CD4-positive, CD25-positive, alpha-beta regulatory T cell (primary cell): Measurements from ENCODE around the gene PNPT1. TPM values are rescaled to one million over a fixed set of nuclear protein-coding genes. Genes with fewer than 3 reads are reported as not detected.

Source experiments
- ATAC-seq, 2 donors: fragments of 150-1000 bp; cut with Tn5 transposase; one replicate each; pipeline ENCODE4 v1.10.0; 2021; ENCODE audit warnings: low read depth in 2 of 2, moderate number of reproducible peaks in 2 of 2, moderate library complexity in 1 of 2
- DNase-seq, 3 donors: peaks; one replicate each; pipeline versions ENCODE4 v3.0.0 to v3.0.0-alpha.2; 2012 to 2022; ENCODE audit warnings: mixed read lengths in 1 of 3
- H3K27ac ChIP-seq: one replicate; pipeline ENCODE4 v1.7.0; 2013; ENCODE audit warnings: mild to moderate bottlenecking, low read length; ENCODE audit not compliant: insufficient read depth, poor library complexity, severe bottlenecking
- H3K27me3 ChIP-seq: one replicate; pipeline ENCODE4 v1.7.0; 2013; ENCODE audit warnings: low read length; ENCODE audit not compliant: control insufficient read depth, insufficient read depth
- H3K36me3 ChIP-seq: one replicate; pipeline ENCODE4 v1.7.0; 2013; ENCODE audit warnings: mild to moderate bottlenecking, low read length, moderate library complexity; ENCODE audit not compliant: control insufficient read depth, insufficient read depth
- H3K4me1 ChIP-seq: 2 replicates; pipeline ENCODE4 v1.7.0; 2013; ENCODE audit warnings: mild to moderate bottlenecking, low read length; ENCODE audit not compliant: insufficient read depth, control insufficient read depth, poor library complexity, severe bottlenecking
- H3K4me3 ChIP-seq: one replicate; pipeline ENCODE4 v1.7.0; 2013; ENCODE audit warnings: low read depth, mild to moderate bottlenecking, low read length, moderate library complexity
- H3K9me3 ChIP-seq, 2 experiments: 1 replicate in 1 of 2; 2 replicates in 1 of 2; pipeline ENCODE4 v1.7.0; 2013; ENCODE audit warnings: low read length in 2 of 2, mild to moderate bottlenecking in 1 of 2, moderate library complexity in 1 of 2; ENCODE audit not compliant: control insufficient read depth in 2 of 2
- H3K27ac Mint-ChIP-seq, 3 donors: one replicate each; pipeline ENCODE4 v1.8.0; 2020 to 2022; ENCODE audit warnings: mild to moderate bottlenecking in 3 of 3, mixed read lengths in 3 of 3, moderate library complexity in 2 of 3
- H3K27me3 Mint-ChIP-seq: one replicate; pipeline ENCODE4 v1.8.0; 2022; ENCODE audit warnings: mild to moderate bottlenecking, mixed read lengths
- H3K36me3 Mint-ChIP-seq: one replicate; pipeline ENCODE4 v1.8.0; 2020; ENCODE audit warnings: mixed read lengths
- H3K4me1 Mint-ChIP-seq, 4 donors: one replicate each; pipeline ENCODE4 v1.8.0; 2020 to 2022; ENCODE audit warnings: mixed read lengths in 4 of 4, mild to moderate bottlenecking in 1 of 4
- H3K4me3 Mint-ChIP-seq, 4 donors: one replicate each; pipeline ENCODE4 v1.8.0; 2020 to 2022; ENCODE audit warnings: mild to moderate bottlenecking in 4 of 4, mixed read lengths in 4 of 4, moderate library complexity in 3 of 4
- H3K9me3 Mint-ChIP-seq, 7 donors: one replicate each; pipeline ENCODE4 v1.8.0; 2020 to 2022; ENCODE audit warnings: mixed read lengths in 7 of 7, mild to moderate bottlenecking in 3 of 7, moderate library complexity in 2 of 7
- polyA plus RNA-seq, 4 donors: library from polyadenylated mRNA; unstranded; fragments of 300-500 nt; fragmentation: Illumina TruSeq; gene quantifications; one replicate each; pipeline ENCODE4 v1.2.3, GENCODE V29; 2021
- total RNA-seq: library from RNA; stranded (reverse); gene quantifications from one replicate; pipeline ENCODE4 v1.2.3, GENCODE V29; 2022

Gene PNPT1
- total and polyA plus RNA-seq, 5 donors from 2014 or later: 14.3 to 20.0 (median 16.1) TPM

DNA sequence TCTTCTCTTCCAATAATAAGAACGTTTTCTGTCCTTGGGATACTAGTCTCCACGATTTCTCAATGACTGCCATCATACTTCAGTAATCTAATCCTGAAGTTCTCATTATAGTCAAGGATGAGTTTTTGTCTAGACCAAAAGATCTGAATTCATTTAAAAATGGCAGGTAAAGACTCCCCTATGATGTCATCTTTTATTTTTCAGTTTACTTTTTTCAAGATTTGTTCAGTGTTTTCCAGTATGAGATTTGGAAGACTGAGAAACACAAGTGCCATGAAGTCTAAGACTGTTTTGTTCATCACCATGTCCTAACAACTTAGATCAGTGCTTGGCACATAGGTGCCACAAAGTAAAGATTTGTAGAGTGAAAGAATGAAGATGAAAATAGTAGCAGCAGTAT, 40.4 kb downstream of the PNPT1 start:
- H3K4me3 ChIP-seq: no peak overlapping the region
- no peak overlapping the region for H3K27ac ChIP-seq
- H3K27ac Mint-ChIP-seq: no peak overlapping the region
- peaks cover 36% of the 10 kb centered on the region for H3K36me3 Mint-ChIP-seq
- H3K27me3 Mint-ChIP-seq: no peaks in the 10 kb centered on the region
- H3K4me3 Mint-ChIP-seq: no peak overlapping the region
- no peaks in the 10 kb centered on the region for H3K27me3 ChIP-seq
- ATAC-seq (no peak), DNase-seq (no peak)
- H3K36me3 ChIP-seq: peaks cover 22% of the 10 kb centered on the region
- H3K9me3 Mint-ChIP-seq: no peaks in the 10 kb centered on the region
- peaks cover 0 to 4% (median 0%) of the 10 kb centered on the region in 4 donors for H3K4me1 Mint-ChIP-seq
- no peaks in the 10 kb centered on the region for H3K9me3 ChIP-seq
- H3K4me1 ChIP-seq: no peaks in the 10 kb centered on the region

DNA sequence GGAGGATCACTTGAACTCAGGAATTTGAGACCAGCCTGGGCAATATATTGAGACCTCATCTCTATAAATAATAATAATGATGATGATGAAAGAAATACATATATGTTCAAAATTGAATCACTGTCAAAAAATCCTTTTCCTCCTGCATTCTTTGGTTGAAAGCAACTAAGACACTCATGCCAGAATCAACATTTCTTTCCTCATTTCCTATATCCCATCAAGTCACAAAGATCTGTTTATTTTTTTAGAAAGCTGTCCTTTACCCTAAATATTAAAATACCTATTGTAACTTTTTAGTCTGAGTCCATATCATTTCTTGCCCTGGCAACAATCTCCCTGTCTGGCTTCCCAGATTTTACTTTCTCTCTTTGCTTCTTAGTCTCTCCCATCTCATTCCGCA, 44.4 kb downstream of the PNPT1 start:
- Histone ChIP-seq H3K4me1 (no peaks in the 10 kb centered on the region), H3K36me3 (peaks cover 15% of the 10 kb centered on the region), H3K27me3 (no peaks in the 10 kb centered on the region), H3K9me3 (no peaks in the 10 kb centered on the region), H3K27ac (no peak overlapping the region), H3K4me3 (no peak overlapping the region)
- Mint-ChIP-seq H3K36me3 (peaks cover 30% of the 10 kb centered on the region), H3K9me3 (peaks cover 0 to 2% (median 0%) of the 10 kb centered on the region in 7 donors), H3K4me3 (no peak overlapping the region), H3K4me1 (peaks cover 0 to 4% (median 0%) of the 10 kb centered on the region in 4 donors), H3K27me3 (no peaks in the 10 kb centered on the region), H3K27ac (peak overlapping the region in 2 of 3 donors; percentile 14 to 31)
- DNase-seq (no peak), ATAC-seq (no peak)

DNA sequence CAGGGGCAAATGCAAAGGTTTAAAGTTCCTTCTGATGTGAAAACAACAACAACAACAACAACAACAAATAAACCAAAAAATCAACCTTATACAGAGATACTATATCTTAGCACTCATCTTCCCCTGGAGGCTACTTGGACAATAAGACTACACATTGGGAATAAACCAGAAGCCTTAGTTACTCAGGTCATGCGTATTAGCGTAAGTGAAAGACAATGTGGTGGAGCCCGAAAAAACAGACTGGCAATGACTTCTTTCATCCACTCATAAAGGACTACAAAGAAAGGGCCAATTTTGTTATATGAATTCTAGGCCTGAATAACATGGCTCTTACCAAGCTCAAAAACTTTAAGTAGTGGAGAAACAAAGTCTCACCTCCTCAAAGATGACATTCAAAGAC, 56.8 kb downstream of the PNPT1 start:
- peaks cover 50% of the 10 kb centered on the region for H3K36me3 ChIP-seq
- no peak overlapping the region for H3K4me3 Mint-ChIP-seq
- no peak overlapping the region for H3K4me3 ChIP-seq
- DNase-seq (no peak), ATAC-seq (no peak)
- H3K36me3 Mint-ChIP-seq: peaks cover 24% of the 10 kb centered on the region
- no peaks in the 10 kb centered on the region for H3K9me3 ChIP-seq
- no peaks in the 10 kb centered on the region for H3K27me3 Mint-ChIP-seq
- no peaks in the 10 kb centered on the region for H3K4me1 ChIP-seq
- H3K4me1 Mint-ChIP-seq: peaks cover 0 to 4% (median 2%) of the 10 kb centered on the region in 4 donors
- H3K27ac Mint-ChIP-seq: no peak overlapping the region
- H3K27ac ChIP-seq: no peak overlapping the region
- no peaks in the 10 kb centered on the region for H3K9me3 Mint-ChIP-seq
- no peaks in the 10 kb centered on the region for H3K27me3 ChIP-seq

DNA sequence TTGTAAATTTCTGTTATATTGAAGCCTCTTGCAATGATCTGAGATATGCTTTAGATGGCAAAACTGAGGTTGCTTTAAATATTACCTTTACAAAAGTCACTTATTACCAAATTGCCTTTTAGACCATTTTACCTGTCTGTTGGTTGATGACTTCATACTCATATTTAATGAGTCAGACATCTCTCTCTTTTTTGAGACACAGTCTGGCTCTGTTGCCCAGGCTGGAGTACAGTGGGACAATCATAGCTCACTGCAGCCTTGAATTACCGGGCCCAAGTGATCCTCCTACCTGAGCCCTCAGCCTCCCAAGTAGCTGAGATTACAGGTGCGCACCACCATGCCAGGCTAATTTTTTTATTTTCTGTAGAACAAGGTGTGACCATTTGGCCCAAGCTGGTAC, 64.7 kb downstream of the PNPT1 start:
- H3K27me3 ChIP-seq: no peaks in the 10 kb centered on the region
- peaks cover 5% of the 10 kb centered on the region for H3K36me3 ChIP-seq
- Mint-ChIP-seq H3K36me3 (peaks cover 15% of the 10 kb centered on the region), H3K4me3 (no peak overlapping the region), H3K4me1 (peaks cover 18 to 53% (median 33%) of the 10 kb centered on the region in 4 donors), H3K27ac (no peak overlapping the region), H3K9me3 (no peaks in the 10 kb centered on the region), H3K27me3 (no peaks in the 10 kb centered on the region)
- no peak overlapping the region for H3K4me3 ChIP-seq
- DNase-seq: no peak
- no peaks in the 10 kb centered on the region for H3K9me3 ChIP-seq
- H3K27ac ChIP-seq: no peak overlapping the region
- ATAC-seq: no peak
- H3K4me1 ChIP-seq: peaks cover 14% of the 10 kb centered on the region

DNA sequence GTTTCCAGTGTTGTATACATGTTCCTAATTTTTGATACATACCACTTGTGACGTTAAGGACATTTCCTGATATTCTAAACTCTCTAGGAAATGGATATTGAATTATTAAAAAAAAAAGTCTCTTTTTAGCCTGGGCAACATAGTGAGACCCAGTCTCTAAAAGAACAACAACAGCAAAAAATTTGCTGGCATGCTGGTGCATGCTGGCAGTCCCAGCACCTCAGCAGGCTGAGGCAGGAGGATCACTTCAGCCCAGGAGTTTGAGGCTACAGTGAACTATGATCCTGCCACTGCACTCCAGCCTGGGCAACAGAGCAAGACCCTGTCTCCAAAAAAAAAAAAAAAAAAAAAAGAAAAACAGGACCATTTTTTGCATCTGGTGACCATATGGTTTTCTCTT, 65.7 kb downstream of the PNPT1 start:
- peaks cover 28 to 53% (median 44%) of the 10 kb centered on the region in 4 donors for H3K4me1 Mint-ChIP-seq
- no peak overlapping the region for H3K27ac Mint-ChIP-seq
- H3K27ac ChIP-seq: no peak overlapping the region
- peaks cover 18% of the 10 kb centered on the region for H3K36me3 Mint-ChIP-seq
- no peak for ATAC-seq
- peaks cover 8% of the 10 kb centered on the region for H3K36me3 ChIP-seq
- no peaks in the 10 kb centered on the region for H3K27me3 Mint-ChIP-seq
- no peak for DNase-seq
- no peaks in the 10 kb centered on the region for H3K9me3 ChIP-seq
- no peak overlapping the region for H3K4me3 ChIP-seq
- H3K27me3 ChIP-seq: no peaks in the 10 kb centered on the region
- no peaks in the 10 kb centered on the region for H3K9me3 Mint-ChIP-seq
- peaks cover 25% of the 10 kb centered on the region for H3K4me1 ChIP-seq
- peak overlapping the region in 1 of 4 donors; percentile 52 for H3K4me3 Mint-ChIP-seq

DNA sequence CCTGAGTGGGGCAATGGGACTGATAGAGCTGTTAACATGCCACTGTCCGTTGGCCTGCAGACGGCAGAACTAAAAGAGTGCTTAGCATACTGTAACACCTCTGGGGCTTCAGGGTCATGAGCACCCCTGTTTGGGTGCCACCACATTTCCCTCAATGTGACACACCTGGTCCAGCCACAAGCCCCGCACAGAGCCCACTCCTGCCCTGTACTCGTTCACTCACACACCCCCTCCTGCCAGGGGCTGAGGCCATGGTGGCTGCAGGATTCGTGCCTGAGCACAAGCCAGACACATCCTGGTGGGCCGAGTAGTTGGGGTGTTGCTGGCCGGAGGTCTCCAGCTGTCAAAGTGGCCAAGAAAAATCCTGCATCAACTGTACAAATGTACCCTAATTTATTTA, 71.8 kb downstream of the PNPT1 start:
- H3K4me1 ChIP-seq: peaks cover 64% of the 10 kb centered on the region

DNA sequence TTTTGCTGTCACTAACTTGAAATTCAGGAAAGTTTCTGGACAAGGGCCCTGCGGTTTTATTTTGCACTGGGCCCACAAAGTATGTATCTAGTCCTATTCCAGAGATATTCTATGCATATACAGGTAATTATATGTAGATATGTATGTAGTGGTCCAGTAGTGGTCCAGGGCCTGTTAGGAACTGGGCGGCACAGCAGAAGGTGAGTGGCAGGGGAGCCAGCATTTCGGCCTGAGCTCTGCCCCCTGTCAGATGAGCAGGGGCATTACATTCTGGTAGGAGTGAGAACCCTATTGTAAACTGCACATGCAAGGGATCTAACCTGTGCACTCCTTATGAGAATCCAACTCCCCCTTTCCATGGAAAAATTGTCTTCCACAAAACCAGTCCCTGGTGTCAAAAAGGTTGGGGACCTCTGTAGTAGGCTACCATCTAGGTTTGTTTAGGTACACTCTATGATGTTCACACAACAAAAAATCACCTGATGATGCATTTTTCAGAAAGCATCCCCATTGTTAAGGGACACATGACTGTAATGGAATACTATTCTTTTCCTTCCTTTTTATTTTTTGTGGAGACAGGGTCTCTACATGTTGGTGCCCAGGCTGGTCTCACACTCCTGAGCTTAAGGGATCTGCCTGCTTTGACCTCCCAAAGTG, 73.4 kb downstream of the PNPT1 start:
- H3K4me1 ChIP-seq: peaks cover 79% of the 10 kb centered on the region
- Mint-ChIP-seq H3K9me3 (no peaks in the 10 kb centered on the region), H3K36me3 (peaks cover 19% of the 10 kb centered on the region), H3K4me1 (peaks cover 21 to 49% (median 35%) of the 10 kb centered on the region in 4 donors), H3K27ac (peak overlapping the region in 1 of 3 donors; percentile 68), H3K4me3 (peak overlapping the region in 2 of 4 donors; percentile 59 to 83), H3K27me3 (no peaks in the 10 kb centered on the region)
- no peak for ATAC-seq
- DNase-seq: peak in 1 of 3 donors; percentile 27
- peaks cover 17% of the 10 kb centered on the region for H3K36me3 ChIP-seq
- H3K27me3 ChIP-seq: no peaks in the 10 kb centered on the region
- H3K9me3 ChIP-seq: no peaks in the 10 kb centered on the region
- H3K27ac ChIP-seq: no peak overlapping the region
- H3K4me3 ChIP-seq: peak overlapping the region; percentile 56

More for the DNA sequence above, 71.8 kb downstream of the PNPT1 start:
- ATAC-seq (no peak), DNase-seq (no peak)
- H3K9me3 ChIP-seq: no peaks in the 10 kb centered on the region
- H3K27ac ChIP-seq: no peak overlapping the region
- Mint-ChIP-seq H3K4me1 (peaks cover 23 to 59% (median 43%) of the 10 kb centered on the region in 4 donors), H3K9me3 (no peaks in the 10 kb centered on the region), H3K4me3 (peak overlapping the region in 3 of 4 donors; percentile 7 to 68 (median 64)), H3K27ac (peak overlapping the region in 1 of 3 donors; percentile 81), H3K27me3 (no peaks in the 10 kb centered on the region), H3K36me3 (peaks cover 25% of the 10 kb centered on the region)
- no peaks in the 10 kb centered on the region for H3K27me3 ChIP-seq
- peaks cover 21% of the 10 kb centered on the region for H3K36me3 ChIP-seq
- peak overlapping the region; percentile 55 for H3K4me3 ChIP-seq
